ENCODE measurements around the gene DECR2. TPM values are rescaled to one million over a fixed set of nuclear protein-coding genes. Genes with fewer than 3 reads are reported as not detected.
A peak's percentile ranks its signal among the peaks of the same experiment; 100 is the strongest.

Gene DECR2
- total and polyA plus RNA-seq, 4 donors: 42.2 to 210 (median 126) TPM

GRCh38 chr16:425082-425718 lies 23.5 kb downstream of the DECR2 start, which contains the start of gene RAB11FIP3:
Gene RAB11FIP3 (plus strand): TSS chr16:425649. CDS start chr16:426007, 358 bp downstream.
- peak within 1 kb of the TSS; percentile 93 to 95 for H3K27ac ChIP-seq (ENCODE audit: low read depth in 1 of 2, low read length in 2 of 2)
- no peaks in the 10 kb centered on the region for H3K27me3 ChIP-seq (ENCODE audit: control insufficient read depth in 4 of 4, insufficient read depth in 4 of 4, low read length in 3 of 4)
- DNase-seq (ENCODE audit: low spot score): peak; percentile 86
- under 1% methylated on average over 77 of the region's 77 CpGs for WGBS
- H3K4me3 ChIP-seq (ENCODE audit: low read depth in 1 of 3, low read length in 3 of 3): peak within 1 kb of the TSS; percentile 64 to 88 (median 81)
- no peaks in the 10 kb centered on the region for H3K9me3 ChIP-seq (ENCODE audit: control insufficient read depth in 4 of 4, low read length in 3 of 4)
- H3K36me3 ChIP-seq (ENCODE audit: control insufficient read depth in 4 of 4, insufficient read depth in 3 of 4, low read depth in 1 of 4, low read length in 3 of 4): no peaks in the 10 kb centered on the region
- H3K9ac ChIP-seq (ENCODE audit: low read depth in 1 of 2, low read length in 2 of 2): peak within 1 kb of the TSS; percentile 70 to 78
- TF ChIP-seq RAD21 (IDR thresholded peaks at IDR 0.05) (peak in 1 of 2 donors; percentile 21), EGR1 (IDR thresholded peaks at IDR 0.05; ENCODE audit: low read depth in 2 of 2) (no peak)
- peaks cover 5 to 25% (median 19%) of the 10 kb centered on the region in 4 donors for H3K4me1 ChIP-seq (ENCODE audit: control insufficient read depth in 4 of 4, insufficient read depth in 4 of 4, low read length in 3 of 4)

- TF ChIP-seq, protein P1, sequence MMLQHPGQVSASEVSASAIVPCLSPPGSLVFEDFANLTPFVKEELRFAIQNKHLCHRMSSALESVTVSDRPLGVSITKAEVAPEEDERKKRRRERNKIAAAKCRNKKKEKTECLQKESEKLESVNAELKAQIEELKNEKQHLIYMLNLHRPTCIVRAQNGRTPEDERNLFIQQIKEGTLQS (IDR thresholded peaks at IDR 0.05): no peak
- no peak for TF ChIP-seq FOXA2 (IDR thresholded peaks at IDR 0.05)
- no peak for TF ChIP-seq GABPA (IDR thresholded peaks at IDR 0.05 in 1 of 2, conservative IDR thresholded peaks at IDR 0.05 in 1 of 2)
- TF ChIP-seq RAD21 (IDR thresholded peaks at IDR 0.05): no peak
- no peak for TF ChIP-seq TAF1 (conservative IDR thresholded peaks at IDR 0.05)
- no peak for TF ChIP-seq REST (IDR thresholded peaks at IDR 0.05)
- no peak for TF ChIP-seq HNF4G (IDR thresholded peaks at IDR 0.05)
- TF ChIP-seq RXRA (IDR thresholded peaks at IDR 0.05): no peak
- TF ChIP-seq, protein P2, sequence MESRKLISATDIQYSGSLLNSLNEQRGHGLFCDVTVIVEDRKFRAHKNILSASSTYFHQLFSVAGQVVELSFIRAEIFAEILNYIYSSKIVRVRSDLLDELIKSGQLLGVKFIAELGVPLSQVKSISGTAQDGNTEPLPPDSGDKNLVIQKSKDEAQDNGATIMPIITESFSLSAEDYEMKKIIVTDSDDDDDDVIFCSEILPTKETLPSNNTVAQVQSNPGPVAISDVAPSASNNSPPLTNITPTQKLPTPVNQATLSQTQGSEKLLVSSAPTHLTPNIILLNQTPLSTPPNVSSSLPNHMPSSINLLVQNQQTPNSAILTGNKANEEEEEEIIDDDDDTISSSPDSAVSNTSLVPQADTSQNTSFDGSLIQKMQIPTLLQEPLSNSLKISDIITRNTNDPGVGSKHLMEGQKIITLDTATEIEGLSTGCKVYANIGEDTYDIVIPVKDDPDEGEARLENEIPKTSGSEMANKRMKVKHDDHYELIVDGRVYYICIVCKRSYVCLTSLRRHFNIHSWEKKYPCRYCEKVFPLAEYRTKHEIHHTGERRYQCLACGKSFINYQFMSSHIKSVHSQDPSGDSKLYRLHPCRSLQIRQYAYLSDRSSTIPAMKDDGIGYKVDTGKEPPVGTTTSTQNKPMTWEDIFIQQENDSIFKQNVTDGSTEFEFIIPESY (IDR thresholded peaks at IDR 0.05): no peak
- no peak for TF ChIP-seq SP1 (IDR thresholded peaks at IDR 0.05)
- TF ChIP-seq FOXA1 (IDR thresholded peaks at IDR 0.05): no peak
- TF ChIP-seq, protein P3, sequence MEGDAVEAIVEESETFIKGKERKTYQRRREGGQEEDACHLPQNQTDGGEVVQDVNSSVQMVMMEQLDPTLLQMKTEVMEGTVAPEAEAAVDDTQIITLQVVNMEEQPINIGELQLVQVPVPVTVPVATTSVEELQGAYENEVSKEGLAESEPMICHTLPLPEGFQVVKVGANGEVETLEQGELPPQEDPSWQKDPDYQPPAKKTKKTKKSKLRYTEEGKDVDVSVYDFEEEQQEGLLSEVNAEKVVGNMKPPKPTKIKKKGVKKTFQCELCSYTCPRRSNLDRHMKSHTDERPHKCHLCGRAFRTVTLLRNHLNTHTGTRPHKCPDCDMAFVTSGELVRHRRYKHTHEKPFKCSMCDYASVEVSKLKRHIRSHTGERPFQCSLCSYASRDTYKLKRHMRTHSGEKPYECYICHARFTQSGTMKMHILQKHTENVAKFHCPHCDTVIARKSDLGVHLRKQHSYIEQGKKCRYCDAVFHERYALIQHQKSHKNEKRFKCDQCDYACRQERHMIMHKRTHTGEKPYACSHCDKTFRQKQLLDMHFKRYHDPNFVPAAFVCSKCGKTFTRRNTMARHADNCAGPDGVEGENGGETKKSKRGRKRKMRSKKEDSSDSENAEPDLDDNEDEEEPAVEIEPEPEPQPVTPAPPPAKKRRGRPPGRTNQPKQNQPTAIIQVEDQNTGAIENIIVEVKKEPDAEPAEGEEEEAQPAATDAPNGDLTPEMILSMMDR (IDR thresholded peaks at IDR 0.05; ENCODE audit: low read depth, low read length, missing input control): no peak
- no peak overlapping the region for H3K9ac ChIP-seq (ENCODE audit: low read depth in 1 of 2, low read length in 2 of 2)
- peaks cover 5 to 25% (median 19%) of the 10 kb centered on the region in 4 donors for H3K4me1 ChIP-seq (ENCODE audit: control insufficient read depth in 4 of 4, insufficient read depth in 4 of 4, low read length in 3 of 4)
- H3K4me3 ChIP-seq (ENCODE audit: low read depth in 1 of 3, low read length in 3 of 3): peak overlapping the region in 2 of 3 donors; percentile 28 to 88
- no peaks in the 10 kb centered on the region for H3K9me3 ChIP-seq (ENCODE audit: control insufficient read depth in 4 of 4, low read length in 3 of 4)
- under 1% methylated on average over 63 of the region's 63 CpGs for WGBS
- H3K36me3 ChIP-seq (ENCODE audit: control insufficient read depth in 4 of 4, insufficient read depth in 3 of 4, low read depth in 1 of 4, low read length in 3 of 4): no peaks in the 10 kb centered on the region
- DNase-seq (ENCODE audit: low spot score): no peak
- H3K27me3 ChIP-seq (ENCODE audit: control insufficient read depth in 4 of 4, insufficient read depth in 4 of 4, low read length in 3 of 4): no peaks in the 10 kb centered on the region
- peak overlapping the region in 1 of 2 donors; percentile 93 for H3K27ac ChIP-seq (ENCODE audit: low read depth in 1 of 2, low read length in 2 of 2)
Observed at GRCh38 chr16:425740-426114, 24.0 kb downstream of the DECR2 start.

Measured in liver (tissue), 9 donors.